Trophoblast cell (in vitro differentiated cells and primary cell): ENCODE measurements around the gene IHH.

Experiments
- DNase-seq, 2 donors: peaks; one replicate each; pipeline ENCODE4 v3.0.0-alpha.2; 2016
- H2AFZ ChIP-seq: 2 replicates; pipeline ENCODE4 v1.6.1; 2013; ENCODE audit warnings: low read length, moderate library complexity, mild to moderate bottlenecking; ENCODE audit not compliant: insufficient read depth, poor library complexity
- H2AK5ac ChIP-seq: 2 replicates; pipeline ENCODE4 v1.6.1; 2013; ENCODE audit warnings: mild to moderate bottlenecking, low read length
- H2BK120ac ChIP-seq: 2 replicates; pipeline ENCODE4 v1.6.1; 2013; ENCODE audit warnings: low read length, mild to moderate bottlenecking, moderate library complexity; ENCODE audit not compliant: insufficient read depth, poor library complexity
- H2BK12ac ChIP-seq: 2 replicates; pipeline ENCODE4 v1.6.1; 2013; ENCODE audit warnings: mild to moderate bottlenecking, low read length, moderate library complexity
- H2BK5ac ChIP-seq: 2 replicates; pipeline ENCODE4 v1.6.1; 2013; ENCODE audit warnings: low read length, low read depth, moderate library complexity, mild to moderate bottlenecking; ENCODE audit not compliant: poor library complexity
- H3K14ac ChIP-seq: 2 replicates; pipeline ENCODE4 v1.6.1; 2013; ENCODE audit warnings: mild to moderate bottlenecking, low read length
- H3K18ac ChIP-seq: 2 replicates; pipeline ENCODE4 v1.6.1; 2013; ENCODE audit warnings: mild to moderate bottlenecking, low read length
- H3K23ac ChIP-seq: 2 replicates; pipeline ENCODE4 v1.6.1; 2013; ENCODE audit warnings: low read length
- H3K27ac ChIP-seq: 2 replicates; pipeline ENCODE4 v1.5.1; 2013; ENCODE audit warnings: low read depth, mild to moderate bottlenecking, inconsistent platforms, low read length, moderate library complexity
- H3K27me3 ChIP-seq: 2 replicates; pipeline ENCODE4 v1.6.1; 2013; ENCODE audit warnings: inconsistent platforms, mild to moderate bottlenecking, low read length, moderate library complexity; ENCODE audit not compliant: insufficient read depth
- H3K36me3 ChIP-seq, 2 experiments: 1 replicate in 1 of 2; 2 replicates in 1 of 2; pipeline ENCODE4 v1.6.1; 2013; ENCODE audit warnings: low read length in 2 of 2, mild to moderate bottlenecking in 2 of 2, moderate library complexity in 1 of 2; ENCODE audit not compliant: insufficient read depth in 2 of 2, control insufficient read depth in 1 of 2
- H3K4ac ChIP-seq: 2 replicates; pipeline ENCODE4 v1.6.1; 2013; ENCODE audit warnings: low read depth, mild to moderate bottlenecking, low read length, moderate library complexity
- H3K4me1 ChIP-seq, 2 experiments: 1 replicate in 1 of 2; 2 replicates in 1 of 2; pipeline ENCODE4 v1.6.1; 2013; ENCODE audit warnings: low read length in 2 of 2, mild to moderate bottlenecking in 2 of 2, moderate library complexity in 1 of 2; ENCODE audit not compliant: insufficient read depth in 2 of 2, control insufficient read depth in 1 of 2
- H3K4me2 ChIP-seq: 2 replicates; pipeline ENCODE4 v1.6.1; 2013; ENCODE audit warnings: inconsistent platforms, mild to moderate bottlenecking, low read length, moderate library complexity
- H3K4me3 ChIP-seq: 2 replicates; pipeline ENCODE4 v1.5.1; 2013; ENCODE audit warnings: mild to moderate bottlenecking, low read depth, low read length, inconsistent platforms
- H3K79me1 ChIP-seq: one replicate; pipeline ENCODE4 v1.6.1; 2013; ENCODE audit warnings: low read length
- H3K79me2 ChIP-seq: 2 replicates; pipeline ENCODE4 v1.6.1; 2013; ENCODE audit warnings: low read length, mild to moderate bottlenecking; ENCODE audit not compliant: control insufficient read depth, insufficient read depth, poor library complexity
- H3K9ac ChIP-seq: 2 replicates; pipeline ENCODE4 v1.6.1; 2013; ENCODE audit warnings: mild to moderate bottlenecking, low read length
- H3K9me3 ChIP-seq: 2 replicates; pipeline ENCODE4 v1.6.1; 2013; ENCODE audit warnings: low read depth, mild to moderate bottlenecking, control low read depth, inconsistent platforms, low read length; ENCODE audit not compliant: insufficient read depth
- H4K12ac ChIP-seq: 2 replicates; pipeline ENCODE4 v1.6.1; 2013; ENCODE audit warnings: low read depth, mild to moderate bottlenecking, low read length, moderate library complexity
- H4K8ac ChIP-seq: 2 replicates; pipeline ENCODE4 v1.6.1; 2013; ENCODE audit warnings: low read depth, mild to moderate bottlenecking, low read length, moderate library complexity
- H4K91ac ChIP-seq: one replicate; pipeline ENCODE4 v1.6.1; 2013; ENCODE audit warnings: low read depth, mild to moderate bottlenecking, low read length, moderate library complexity
- WGBS: extraction: QIAGEN DNeasy Blood & Tissue Kit; methylation state at CpG from one replicate; pipeline ENCODE4 v1.1.7; 2013; ENCODE audit warnings: missing lambda C conversion rate; ENCODE audit not compliant: insufficient read length, insufficient coverage; ENCODE audit errors: extremely low coverage; 5-methylcytosine and 5-hydroxymethylcytosine counted together

IHH gene

DNA sequence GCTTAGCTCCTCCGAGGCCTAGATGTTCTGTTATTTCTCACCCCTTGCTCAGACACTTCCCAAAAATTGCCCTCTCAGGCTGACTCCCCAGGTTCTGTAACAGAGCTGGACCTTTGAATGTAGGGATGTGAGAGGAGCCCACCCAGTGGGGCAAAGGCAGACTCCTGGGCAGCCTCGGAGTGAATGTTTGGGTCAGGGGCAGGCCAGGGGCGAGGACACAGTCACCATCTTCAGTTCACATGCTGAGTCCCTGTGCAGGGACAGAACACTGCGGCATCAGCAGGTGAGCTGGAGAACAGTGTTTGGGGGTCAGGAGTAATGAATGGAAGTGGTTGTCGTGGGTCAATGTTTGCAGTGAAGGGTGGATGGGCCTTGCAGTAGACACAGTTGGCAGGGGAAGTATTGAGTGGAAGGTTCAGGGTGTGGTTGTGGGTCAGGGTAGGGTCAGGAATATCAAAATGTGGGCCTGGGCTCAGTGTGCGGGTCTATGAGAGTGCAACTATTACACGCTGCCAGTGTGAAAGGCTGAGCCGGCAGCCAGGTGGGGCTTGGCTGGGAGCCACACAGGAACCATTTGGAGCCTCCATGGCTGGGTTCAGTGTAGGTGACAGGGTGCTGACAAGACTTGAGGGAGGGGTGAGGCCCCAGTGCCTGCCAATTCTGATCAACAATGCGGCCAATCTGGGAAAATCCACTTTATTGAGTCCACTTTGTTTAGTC, 4.4 kb downstream of the IHH start:
- H3K9ac ChIP-seq: no peak overlapping the region
- no peak overlapping the region for H4K12ac ChIP-seq
- no peak overlapping the region for H3K23ac ChIP-seq
- H2AFZ ChIP-seq: no peak overlapping the region
- no peak overlapping the region for H2BK5ac ChIP-seq
- H2AK5ac ChIP-seq: no peak overlapping the region
- no peak overlapping the region for H4K8ac ChIP-seq
- H3K27me3 ChIP-seq: peaks cover 58% of the 10 kb centered on the region
- no peak overlapping the region for H3K4ac ChIP-seq
- no peak overlapping the region for H3K14ac ChIP-seq
- no peak for DNase-seq
- peaks cover 8% of the 10 kb centered on the region for H3K9me3 ChIP-seq
- no peak overlapping the region for H2BK12ac ChIP-seq
- H3K4me3 ChIP-seq: no peak overlapping the region
- no peaks in the 10 kb centered on the region for H3K36me3 ChIP-seq
- no peak overlapping the region for H3K18ac ChIP-seq
- H3K4me1 ChIP-seq: peaks cover 0 to 2% of the 10 kb centered on the region in 2 experiments
- no peak overlapping the region for H4K91ac ChIP-seq
- no CpG with 5 or more reads among the region's 9 CpGs for whole genome bisulfite sequencing
- H2BK120ac ChIP-seq: no peak overlapping the region
- no peak overlapping the region for H3K27ac ChIP-seq
- H3K4me2 ChIP-seq: no peak overlapping the region
- H3K79me2 ChIP-seq: no peaks in the 10 kb centered on the region
- H3K79me1 ChIP-seq: no peaks in the 10 kb centered on the region

DNA sequence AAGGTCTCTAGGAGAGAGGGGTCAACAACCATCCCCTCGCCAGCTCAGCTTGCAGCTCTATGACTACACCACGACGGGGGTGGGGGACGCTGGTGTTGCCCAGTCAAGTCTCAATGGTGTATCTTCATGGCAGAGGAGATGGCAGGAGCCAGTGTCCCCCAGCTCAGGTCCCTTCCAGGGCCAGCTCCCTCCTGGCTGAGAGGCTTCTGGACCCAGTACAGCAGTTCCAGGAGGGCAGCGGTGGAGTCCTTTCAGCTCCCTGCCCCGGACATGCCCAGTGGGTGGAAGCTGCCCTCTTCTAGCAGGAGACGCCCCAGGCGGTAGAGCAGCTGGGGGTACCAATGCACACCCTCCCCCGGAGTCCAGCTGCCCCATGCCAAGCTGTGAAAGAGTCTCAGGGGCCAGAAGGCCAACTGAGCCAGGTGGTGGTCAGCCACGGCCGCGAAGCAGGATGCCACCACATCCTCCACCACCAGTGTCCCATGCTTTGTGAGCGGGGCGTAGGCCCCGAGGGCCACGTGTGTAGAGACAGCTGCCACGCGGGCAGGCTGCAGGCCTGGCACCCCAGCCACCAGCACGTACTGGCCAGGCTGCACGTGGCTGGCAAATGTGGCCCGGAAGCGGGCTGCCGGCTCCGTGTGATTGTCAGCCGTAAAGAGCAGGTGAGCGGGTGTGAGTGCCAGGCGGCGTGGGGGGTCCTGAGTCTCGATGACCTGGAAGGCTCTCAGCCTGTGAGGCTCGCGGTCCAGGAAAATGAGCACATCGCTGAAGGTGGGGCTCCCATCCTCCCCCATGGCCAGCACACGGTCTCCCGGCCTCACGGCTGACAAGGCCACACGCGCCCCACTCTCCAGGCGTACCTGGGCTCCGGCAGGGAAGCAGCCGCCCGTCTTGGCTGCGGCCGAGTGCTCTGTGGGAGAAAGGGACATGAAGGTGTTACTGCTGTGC, 5.5 kb downstream of the IHH start:
- Histone ChIP-seq H2AFZ (no peak overlapping the region), H2BK5ac (no peak overlapping the region), H2BK12ac (no peak overlapping the region), H4K8ac (no peak overlapping the region), H2AK5ac (no peak overlapping the region), H3K4me1 (peaks cover 0 to 2% of the 10 kb centered on the region in 2 experiments), H3K79me2 (no peaks in the 10 kb centered on the region), H4K12ac (no peak overlapping the region), H2BK120ac (no peak overlapping the region), H3K27me3 (peaks cover 53% of the 10 kb centered on the region), H3K14ac (no peak overlapping the region), H3K9me3 (peaks cover 5% of the 10 kb centered on the region), H3K4me3 (no peak overlapping the region), H3K9ac (no peak overlapping the region), H4K91ac (no peak overlapping the region), H3K18ac (no peak overlapping the region), H3K27ac (no peak overlapping the region), H3K36me3 (no peaks in the 10 kb centered on the region), H3K4me2 (no peak overlapping the region), H3K79me1 (no peaks in the 10 kb centered on the region), H3K23ac (no peak overlapping the region), H3K4ac (no peak overlapping the region)
- no CpG with 5 or more reads among the region's 43 CpGs for WGBS
- DNase-seq: no peak

DNA sequence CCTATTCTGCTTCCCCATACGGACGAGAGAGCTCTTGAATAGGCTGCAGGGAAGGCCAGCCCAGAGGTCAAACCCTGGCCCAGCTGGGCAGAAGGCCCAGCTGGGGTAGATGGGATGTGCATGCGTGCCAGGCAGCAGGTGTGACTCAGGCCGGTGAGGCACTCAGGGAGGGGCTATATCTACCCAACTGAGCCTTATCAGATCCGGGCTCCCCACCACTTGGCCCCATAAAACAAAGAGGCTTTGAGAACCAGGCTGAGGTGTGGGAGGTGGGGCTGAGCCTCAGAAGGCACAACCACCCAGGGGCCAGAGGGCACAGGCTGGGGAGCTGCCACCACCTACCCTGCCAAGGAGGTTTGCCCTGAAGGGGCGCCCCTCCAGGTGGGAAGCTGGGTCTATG, 11.4 kb downstream of the IHH start:
- no CpG with 5 or more reads among the region's 6 CpGs for WGBS
- Histone ChIP-seq H3K4me2 (no peak overlapping the region), H3K27me3 (peaks cover 5% of the 10 kb centered on the region), H4K8ac (no peak overlapping the region), H3K36me3 (no peaks in the 10 kb centered on the region), H3K27ac (no peak overlapping the region), H3K14ac (no peak overlapping the region), H3K4ac (no peak overlapping the region), H3K4me3 (no peak overlapping the region), H3K18ac (no peak overlapping the region), H4K91ac (no peak overlapping the region), H2BK12ac (no peak overlapping the region), H3K9ac (no peak overlapping the region), H2BK120ac (no peak overlapping the region), H2AK5ac (no peak overlapping the region), H4K12ac (no peak overlapping the region), H3K9me3 (no peaks in the 10 kb centered on the region), H3K4me1 (no peaks in the 10 kb centered on the region), H3K23ac (no peak overlapping the region), H2BK5ac (no peak overlapping the region), H3K79me2 (no peaks in the 10 kb centered on the region), H3K79me1 (no peaks in the 10 kb centered on the region), H2AFZ (no peak overlapping the region)
- DNase-seq: no peak

DNA sequence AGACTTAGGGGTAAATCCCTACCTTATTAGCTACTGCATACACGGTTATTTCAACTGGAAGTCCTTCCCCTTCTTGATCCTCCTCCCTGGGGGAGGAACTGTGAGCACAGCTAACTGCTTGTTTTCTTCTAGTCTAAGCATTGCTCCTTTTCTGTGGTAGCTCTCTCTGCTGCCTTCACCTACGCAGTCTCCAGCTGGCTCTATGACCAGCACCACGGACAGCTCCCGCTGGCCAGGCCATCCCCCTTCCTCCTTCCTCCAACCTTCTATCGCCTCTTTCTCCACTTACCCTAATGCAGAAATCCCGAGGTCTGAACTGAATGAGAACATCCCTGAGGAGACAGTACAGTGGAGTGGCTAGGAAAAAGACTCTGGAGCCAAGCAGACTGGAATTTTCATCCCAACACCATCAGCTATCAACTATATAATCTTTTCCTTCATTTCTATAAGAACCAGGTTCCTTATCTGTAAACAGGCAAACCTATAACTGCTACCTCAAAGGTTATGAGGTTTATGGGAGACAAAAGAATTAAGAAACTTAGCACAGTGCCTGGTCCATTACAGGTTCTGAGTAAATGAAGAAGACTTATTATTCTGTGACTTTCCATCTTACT, 14.7 kb downstream of the IHH start:
- H3K4me3 ChIP-seq: no peak overlapping the region
- H3K27ac ChIP-seq: no peak overlapping the region
- no peak overlapping the region for H2BK12ac ChIP-seq
- no peaks in the 10 kb centered on the region for H3K9me3 ChIP-seq
- no peak overlapping the region for H3K14ac ChIP-seq
- no peaks in the 10 kb centered on the region for H3K79me1 ChIP-seq
- H3K27me3 ChIP-seq: peaks cover 12% of the 10 kb centered on the region
- no CpG with 5 or more reads among the region's 6 CpGs for WGBS
- peaks cover 0 to 2% of the 10 kb centered on the region in 2 experiments for H3K4me1 ChIP-seq
- H4K8ac ChIP-seq: no peak overlapping the region
- no peak overlapping the region for H3K4ac ChIP-seq
- H3K79me2 ChIP-seq: no peaks in the 10 kb centered on the region
- H2AFZ ChIP-seq: no peak overlapping the region
- no peak overlapping the region for H3K9ac ChIP-seq
- no peak overlapping the region for H3K18ac ChIP-seq
- no peak overlapping the region for H2BK5ac ChIP-seq
- H3K36me3 ChIP-seq: no peaks in the 10 kb centered on the region
- no peak overlapping the region for H2BK120ac ChIP-seq
- H4K91ac ChIP-seq: no peak overlapping the region
- H3K23ac ChIP-seq: no peak overlapping the region
- H3K4me2 ChIP-seq: no peak overlapping the region
- H2AK5ac ChIP-seq: no peak overlapping the region
- no peak overlapping the region for H4K12ac ChIP-seq
- DNase-seq: peak; percentile 10 to 56
